B cell (primary cell): ENCODE results near the gene ZFYVE9. TPM values are rescaled to one million over a fixed set of nuclear protein-coding genes. Genes with fewer than 3 reads are reported as not detected.
"Not testable (repeated sequence)": the region's sequence is repeated elsewhere in the genome, so short reads cannot be mapped to it uniquely, and the experiment has no call there.

Experiments
- ATAC-seq: fragments of 200-7000 bp; cut with Tn5 transposase; one replicate; pipeline ENCODE4 v1.10.0; 2021; ENCODE audit warnings: low read depth, mild to moderate bottlenecking, moderate number of reproducible peaks, moderate library complexity
- CTCF ChIA-PET: fragments of 350-600 bp; sonication (Branson Sonifier 250); formaldehyde crosslinking; loops from one replicate; lab custom pipeline; 2021; ENCODE audit warnings: antibody characterized with exemption, inconsistent platforms; lab: Charles Lee
- POLR2A ChIA-PET: fragments of 350-600 bp; sonication (Branson Sonifier 250); formaldehyde crosslinking; loops from one replicate; lab custom pipeline; 2021; ENCODE audit warnings: antibody characterized with exemption; lab: Charles Lee
- DNase-seq: peaks from one replicate; pipeline ENCODE4 v3.0.0; 2013
- H2AFZ ChIP-seq: 2 replicates; pipeline ENCODE4 v1.6.1; 2012; ENCODE audit warnings: mild to moderate bottlenecking, low read depth, low read length; ENCODE audit not compliant: insufficient read depth, poor library complexity, severe bottlenecking
- H3K27ac ChIP-seq, 2 donors: 1 replicate in 1 of 2; 2 replicates in 1 of 2; pipeline ENCODE4 v1.5.1; 2012 to 2013; ENCODE audit warnings: low read length in 2 of 2, mild to moderate bottlenecking in 2 of 2, moderate library complexity in 1 of 2
- H3K27me3 ChIP-seq, 4 experiments: fragments of 200-600 bp in 1 of 4; sonication (generic) in 1 of 4; replicated peaks in 1 of 4; 1 replicate in 2 of 4; 2 replicates in 2 of 4; pipeline versions ENCODE4 v1.6.1 to v1.7.0; 2013 to 2016; ENCODE audit warnings: low read length in 3 of 4, mild to moderate bottlenecking in 2 of 4, mixed read lengths in 1 of 4, moderate library complexity in 1 of 4; ENCODE audit not compliant: insufficient read depth in 4 of 4, control insufficient read depth in 3 of 4; ENCODE audit errors: control extremely low read depth in 1 of 4
- H3K36me3 ChIP-seq, 2 experiments: replicated peaks in 1 of 2; 1 replicate in 1 of 2; 2 replicates in 1 of 2; pipeline versions ENCODE4 v1.6.1 to v1.7.1; 2013; ENCODE audit warnings: low read length in 1 of 2; ENCODE audit not compliant: insufficient read depth in 2 of 2, control insufficient read depth in 1 of 2; ENCODE audit errors: control extremely low read depth in 1 of 2, extremely low read depth in 1 of 2
- H3K4me1 ChIP-seq, 2 donors: fragments of 200-600 bp in 1 of 2; sonication (generic) in 1 of 2; 1 replicate in 1 of 2; 2 replicates in 1 of 2; pipeline versions ENCODE4 v1.5.1 to v1.6.1; 2013 to 2017; ENCODE audit warnings: low read length in 2 of 2; ENCODE audit not compliant: control insufficient read depth in 2 of 2, insufficient read depth in 2 of 2
- H3K4me2 ChIP-seq: replicated peaks from 2 replicates; pipeline ENCODE3; 2012; ENCODE audit warnings: mild to moderate bottlenecking, low read depth, low read length; ENCODE audit not compliant: poor library complexity, severe bottlenecking
- H3K4me3 ChIP-seq, 5 experiments: fragments of 200-600 bp in 1 of 5; sonication (generic) in 1 of 5; 1 replicate in 3 of 5; 2 replicates in 2 of 5; pipeline versions ENCODE4 v1.5.1 to v1.7.0; 2011 to 2016; ENCODE audit warnings: low read length in 4 of 5, mild to moderate bottlenecking in 4 of 5, low read depth in 2 of 5, control low read depth in 1 of 5, moderate library complexity in 1 of 5; ENCODE audit not compliant: insufficient read depth in 1 of 5; ENCODE audit errors: control extremely low read depth in 1 of 5, extremely low read depth in 1 of 5
- H3K79me2 ChIP-seq: fragments of 200-600 bp; sonication (generic); one replicate; pipeline ENCODE4 v1.6.0; 2016; ENCODE audit warnings: low read length; ENCODE audit not compliant: control insufficient read depth, insufficient read depth
- H3K9ac ChIP-seq: fragments of 200-600 bp; sonication (generic); 2 replicates; pipeline ENCODE4 v1.6.1; 2017; ENCODE audit warnings: mild to moderate bottlenecking, low read length, moderate library complexity
- H3K9me3 ChIP-seq, 3 donors: one replicate each; pipeline versions ENCODE4 v1.6.1 to v1.7.1; 2013; ENCODE audit warnings: low read length in 2 of 3; ENCODE audit not compliant: control insufficient read depth in 2 of 3, insufficient read depth in 1 of 3; ENCODE audit errors: control extremely low read depth in 1 of 3
- H4K20me1 ChIP-seq: 2 replicates; pipeline ENCODE4 v1.6.0; 2012; ENCODE audit warnings: mild to moderate bottlenecking, low read length; ENCODE audit not compliant: insufficient read depth, control insufficient read depth, poor library complexity, severe bottlenecking
- H3K27ac Mint-ChIP-seq: one replicate; pipeline ENCODE4 v1.8.0; 2021; ENCODE audit warnings: mixed read lengths
- H3K27me3 Mint-ChIP-seq: one replicate; pipeline ENCODE4 v1.8.0; 2021; ENCODE audit warnings: mixed read lengths
- H3K4me1 Mint-ChIP-seq: one replicate; pipeline ENCODE4 v1.8.0; 2021; ENCODE audit warnings: mixed read lengths
- H3K4me3 Mint-ChIP-seq: one replicate; pipeline ENCODE4 v1.8.0; 2021; ENCODE audit warnings: mixed read lengths
- H3K9me3 Mint-ChIP-seq: one replicate; pipeline ENCODE4 v1.8.0; 2022; ENCODE audit warnings: mixed read lengths; ENCODE audit not compliant: insufficient read depth
- EZH2 ChIP-seq: IDR thresholded peaks from 2 replicates; pipeline ENCODE4 v1.6.1; 2012; ENCODE audit warnings: borderline replicate concordance, low read depth, mild to moderate bottlenecking, moderate library complexity, low read length; ENCODE audit not compliant: insufficient read depth, poor library complexity, severe bottlenecking
- WGBS: methylation state at CpG from one replicate; pipeline ENCODE4 v1.1.5; 2013; ENCODE audit warnings: missing lambda C conversion rate; ENCODE audit not compliant: insufficient coverage; 5-methylcytosine and 5-hydroxymethylcytosine counted together
- intact Hi-C: fragments of 100-400 bp; cut with micrococcal nuclease; formaldehyde crosslinking; loops from one replicate; pipeline ENCODE4 v1.10.0; 2022
- polyA plus RNA-seq: library from polyadenylated mRNA; depleted of rRNA; stranded (reverse); fragments of >200 nt; gene quantifications from 2 replicates; pipeline ENCODE4 v1.2.3, GENCODE V29; 2012
- total RNA-seq, 2 donors: library from RNA; stranded (reverse); fragments of 120-200 nt in 1 of 2; gene quantifications; 1 replicate in 1 of 2; 2 replicates in 1 of 2; pipeline versions ENCODE4 v1.2.3 to v1.2.4, GENCODE V29; 2013 to 2022
- TF ChIP-seq, protein P1 (sequence below): fragments of 200-600 bp; IDR thresholded peaks from one replicate; pipeline ENCODE4 v1.8.0; 2022; ENCODE audit warnings: antibody characterized with exemption, mild to moderate bottlenecking

Gene ZFYVE9
- total and polyA plus RNA-seq, 2 donors (not counting 1 experiment from before 2014, with no cell fraction given), result 0.16 to 3.3 TPM

GRCh38 chr1:52145137-52145536, 3.2 kb downstream of the ZFYVE9 start:
- TF ChIP-seq EZH2, result no peak
- TF ChIP-seq, protein P1, sequence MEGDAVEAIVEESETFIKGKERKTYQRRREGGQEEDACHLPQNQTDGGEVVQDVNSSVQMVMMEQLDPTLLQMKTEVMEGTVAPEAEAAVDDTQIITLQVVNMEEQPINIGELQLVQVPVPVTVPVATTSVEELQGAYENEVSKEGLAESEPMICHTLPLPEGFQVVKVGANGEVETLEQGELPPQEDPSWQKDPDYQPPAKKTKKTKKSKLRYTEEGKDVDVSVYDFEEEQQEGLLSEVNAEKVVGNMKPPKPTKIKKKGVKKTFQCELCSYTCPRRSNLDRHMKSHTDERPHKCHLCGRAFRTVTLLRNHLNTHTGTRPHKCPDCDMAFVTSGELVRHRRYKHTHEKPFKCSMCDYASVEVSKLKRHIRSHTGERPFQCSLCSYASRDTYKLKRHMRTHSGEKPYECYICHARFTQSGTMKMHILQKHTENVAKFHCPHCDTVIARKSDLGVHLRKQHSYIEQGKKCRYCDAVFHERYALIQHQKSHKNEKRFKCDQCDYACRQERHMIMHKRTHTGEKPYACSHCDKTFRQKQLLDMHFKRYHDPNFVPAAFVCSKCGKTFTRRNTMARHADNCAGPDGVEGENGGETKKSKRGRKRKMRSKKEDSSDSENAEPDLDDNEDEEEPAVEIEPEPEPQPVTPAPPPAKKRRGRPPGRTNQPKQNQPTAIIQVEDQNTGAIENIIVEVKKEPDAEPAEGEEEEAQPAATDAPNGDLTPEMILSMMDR, result no peak
- peaks cover 18% of the 10 kb centered on the region for H3K4me1 Mint-ChIP-seq
- H3K27me3 ChIP-seq, result peaks cover 0 to 27% (median 21%) of the 10 kb centered on the region in 4 experiments
- WGBS, result 100% methylated on average over 1 of the region's 2 CpGs
- H3K27ac ChIP-seq, result no peak overlapping the region
- no peaks in the 10 kb centered on the region for H4K20me1 ChIP-seq
- ChIA-PET CTCF (no interaction called here), POLR2A (interaction anchor here (0.6 kb wide), 1 partner anchor 727 kb away, joined by 3 read pairs; no protein-coding TSS in a partner anchor)
- no peak overlapping the region for H2AFZ ChIP-seq
- intact Hi-C loops, result loop anchor here (10.0 kb wide), 1 partner anchor 780 kb away; the partner anchor contains the start of genes ECHDC2 and SCP2
- no peak overlapping the region for H3K4me3 Mint-ChIP-seq
- H3K36me3 ChIP-seq, result no peaks in the 10 kb centered on the region
- no peaks in the 10 kb centered on the region for H3K9me3 ChIP-seq
- ATAC-seq, result no peak
- H3K79me2 ChIP-seq, result no peaks in the 10 kb centered on the region
- H3K27ac Mint-ChIP-seq, result no peak overlapping the region
- H3K4me3 ChIP-seq, result no peak overlapping the region
- no peak overlapping the region for H3K4me2 ChIP-seq
- H3K9ac ChIP-seq, result no peak overlapping the region
- DNase-seq, result no peak
- H3K27me3 Mint-ChIP-seq, result peaks cover 28% of the 10 kb centered on the region
- H3K9me3 Mint-ChIP-seq, result no peaks in the 10 kb centered on the region
- peaks cover 8 to 10% of the 10 kb centered on the region in 2 donors for H3K4me1 ChIP-seq

DNA sequence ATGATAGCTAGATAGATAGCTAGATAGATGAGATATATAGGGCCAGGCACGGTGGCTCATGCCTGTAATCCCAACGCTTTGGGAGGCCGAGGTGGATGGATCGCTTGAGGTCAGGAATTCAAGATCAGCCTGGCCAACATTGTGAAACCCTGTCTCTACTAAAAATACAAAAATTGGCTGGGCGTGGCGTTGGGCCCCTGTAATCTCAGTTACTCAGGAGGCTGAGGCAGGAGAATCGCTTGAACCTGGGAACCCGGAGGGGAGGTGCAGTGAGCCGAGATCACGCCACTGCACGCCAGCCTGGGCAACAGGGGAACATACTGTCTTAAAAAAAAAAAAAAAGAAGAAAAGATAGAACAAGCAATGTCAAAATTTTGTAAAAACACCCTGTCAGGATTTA, 8.6 kb downstream of the ZFYVE9 start:
- WGBS, result 96% methylated on average over 7 of the region's 11 CpGs
- H3K4me3 Mint-ChIP-seq, H3K9me3 ChIP-seq, DNase-seq, H2AFZ ChIP-seq, H3K4me2 ChIP-seq, intact Hi-C loops, POLR2A ChIA-PET, ATAC-seq, H3K27me3 ChIP-seq, H4K20me1 ChIP-seq, H3K27ac Mint-ChIP-seq, H3K9ac ChIP-seq, H3K4me3 ChIP-seq, H3K4me1 ChIP-seq, H3K79me2 ChIP-seq, H3K4me1 Mint-ChIP-seq, H3K27ac ChIP-seq, H3K9me3 Mint-ChIP-seq, H3K27me3 Mint-ChIP-seq, H3K36me3 ChIP-seq: not testable (repeated sequence)
- CTCF ChIA-PET, result interaction anchor here (1.8 kb wide), 1 partner anchor 8 kb away, joined by 7 read pairs; the partner anchor contains the start of gene ZFYVE9
